Dendritic cell treated with granulocyte-macrophage colony-stimulating factor and Interleukin-4, amounts not matched to agents 40 ng/mL and 50 ng/mL, for 4 days (primary cell): Measurements from ENCODE around the gene CES1.
"Not testable (repeated sequence)": the region's sequence is repeated elsewhere in the genome, so short reads cannot be mapped to it uniquely, and the experiment has no call there.

ENCODE experiments used
- H3K27ac Mint-ChIP-seq: one replicate; pipeline ENCODE4 v1.8.0; 2022; ENCODE audit warnings: mild to moderate bottlenecking, mixed read lengths
- H3K27me3 Mint-ChIP-seq: one replicate; pipeline ENCODE4 v1.8.0; 2022; ENCODE audit warnings: mild to moderate bottlenecking, mixed read lengths
- H3K36me3 Mint-ChIP-seq: one replicate; pipeline ENCODE4 v1.8.0; 2022; ENCODE audit warnings: low read depth, mixed read lengths
- H3K4me1 Mint-ChIP-seq: one replicate; pipeline ENCODE4 v1.8.0; 2022; ENCODE audit warnings: low read depth, mixed read lengths
- H3K4me3 Mint-ChIP-seq: one replicate; pipeline ENCODE4 v1.8.0; 2022; ENCODE audit warnings: mild to moderate bottlenecking, moderate library complexity, mixed read lengths
- H3K9me3 Mint-ChIP-seq: one replicate; pipeline ENCODE4 v1.8.0; 2022; ENCODE audit warnings: mixed read lengths
- intact Hi-C: fragments of 100-400 bp; cut with micrococcal nuclease; formaldehyde crosslinking; loops from one replicate; pipeline ENCODE4 v1.15.0; 2022

Gene CES1

DNA sequence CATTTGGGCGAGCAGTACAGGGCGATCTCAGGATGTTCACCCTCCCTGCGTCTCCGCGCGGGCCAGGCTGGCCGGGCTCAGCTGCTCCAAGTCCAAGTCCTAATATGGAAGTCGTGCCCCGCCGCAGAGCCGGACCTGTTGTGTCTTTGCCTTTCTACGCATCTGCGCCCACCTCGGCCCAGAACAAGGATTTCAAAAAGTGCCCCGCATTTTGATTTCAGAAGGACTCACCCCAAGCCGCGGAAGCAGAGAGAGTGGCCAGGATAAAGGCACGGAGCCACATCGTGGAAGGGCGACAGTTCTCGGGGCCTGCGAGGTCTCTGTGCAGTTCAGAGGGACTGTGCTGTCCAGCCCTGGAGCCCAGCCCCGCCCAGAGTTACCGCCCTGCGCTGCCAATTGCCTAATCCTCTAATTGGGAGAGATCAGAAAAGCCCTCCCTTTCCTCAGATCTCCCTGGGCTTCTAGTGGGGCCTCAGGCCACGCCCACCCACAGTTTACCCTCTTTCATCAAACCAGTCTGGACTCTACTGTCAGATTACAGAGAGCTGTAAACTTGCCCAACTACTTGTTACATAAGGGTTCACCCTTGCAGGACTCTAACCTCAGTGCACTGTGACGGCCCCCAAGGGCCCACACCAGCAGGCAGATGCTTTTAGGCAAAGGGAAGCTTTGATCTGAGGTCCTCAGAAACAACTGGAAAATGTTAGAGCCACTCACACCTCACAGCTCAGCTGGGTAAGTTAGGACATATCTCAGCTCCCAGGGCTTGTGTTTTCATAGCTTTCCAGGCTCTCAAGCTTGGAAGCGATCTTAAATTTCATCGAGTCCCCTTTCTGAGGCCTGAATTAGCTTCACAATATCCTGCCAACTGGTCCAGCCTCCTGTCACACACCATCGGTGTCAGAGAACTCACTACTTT lies at the start of gene CES1:
CES1 (minus strand) TSS at position 324 of the 919 bp plus-strand sequence; CDS start at position 283, 41 bp downstream.
- no peak within 1 kb of the TSS for H3K27ac Mint-ChIP-seq

GRCh38 chr16:55876854-55877253 lies 44.0 kb upstream of the CES1 start:
- intact Hi-C loops = no loop called here
- H3K4me3 Mint-ChIP-seq = no peak overlapping the region
- no peak overlapping the region for H3K27ac Mint-ChIP-seq
- H3K36me3 Mint-ChIP-seq = no peaks in the 10 kb centered on the region
- H3K27me3 Mint-ChIP-seq = peaks cover 5% of the 10 kb centered on the region
- H3K4me1 Mint-ChIP-seq = no peaks in the 10 kb centered on the region
- H3K9me3 Mint-ChIP-seq = no peaks in the 10 kb centered on the region

More for the DNA sequence above, at the start of gene CES1:
- peaks cover 12% of the 10 kb centered on the region for H3K27me3 Mint-ChIP-seq
- H3K4me1 Mint-ChIP-seq = peaks cover 60% of the 10 kb centered on the region
- peaks cover 16% of the 10 kb centered on the region for H3K9me3 Mint-ChIP-seq
- intact Hi-C loops = no loop called here
- no peak within 1 kb of the TSS for H3K4me3 Mint-ChIP-seq
- H3K36me3 Mint-ChIP-seq = no peaks in the 10 kb centered on the region

GRCh38 chr16:55875273-55875672 lies 42.4 kb upstream of the CES1 start, which contains the start of gene CES5A:
Gene CES5A, minus strand, starts transcription at chr16:55875373. Its CDS starts 152 bp downstream, at chr16:55875221.
- no peaks in the 10 kb centered on the region for H3K9me3 Mint-ChIP-seq
- intact Hi-C loops = no loop called here
- H3K27me3 Mint-ChIP-seq = peaks cover 5% of the 10 kb centered on the region
- H3K27ac Mint-ChIP-seq = no peak within 1 kb of the TSS
- H3K36me3 Mint-ChIP-seq = no peaks in the 10 kb centered on the region
- no peak within 1 kb of the TSS for H3K4me3 Mint-ChIP-seq
- peaks cover 1% of the 10 kb centered on the region for H3K4me1 Mint-ChIP-seq

- Mint-ChIP-seq H3K27me3 (peaks cover 3% of the 10 kb centered on the region), H3K36me3 (no peaks in the 10 kb centered on the region), H3K9me3 (no peaks in the 10 kb centered on the region), H3K4me1 (peaks cover 6% of the 10 kb centered on the region), H3K4me3 (no peak overlapping the region), H3K27ac (no peak overlapping the region)
- intact Hi-C loops = no loop called here
Observed at GRCh38 chr16:55873122-55873521, 40.2 kb upstream of the CES1 start.

GRCh38 chr16:55872130-55872529 lies 39.2 kb upstream of the CES1 start:
- Mint-ChIP-seq H3K27me3 (peaks cover 3% of the 10 kb centered on the region), H3K4me3 (no peak overlapping the region), H3K27ac (no peak overlapping the region), H3K4me1 (peaks cover 6% of the 10 kb centered on the region), H3K9me3 (no peaks in the 10 kb centered on the region), H3K36me3 (no peaks in the 10 kb centered on the region)
- intact Hi-C loops = no loop called here

DNA sequence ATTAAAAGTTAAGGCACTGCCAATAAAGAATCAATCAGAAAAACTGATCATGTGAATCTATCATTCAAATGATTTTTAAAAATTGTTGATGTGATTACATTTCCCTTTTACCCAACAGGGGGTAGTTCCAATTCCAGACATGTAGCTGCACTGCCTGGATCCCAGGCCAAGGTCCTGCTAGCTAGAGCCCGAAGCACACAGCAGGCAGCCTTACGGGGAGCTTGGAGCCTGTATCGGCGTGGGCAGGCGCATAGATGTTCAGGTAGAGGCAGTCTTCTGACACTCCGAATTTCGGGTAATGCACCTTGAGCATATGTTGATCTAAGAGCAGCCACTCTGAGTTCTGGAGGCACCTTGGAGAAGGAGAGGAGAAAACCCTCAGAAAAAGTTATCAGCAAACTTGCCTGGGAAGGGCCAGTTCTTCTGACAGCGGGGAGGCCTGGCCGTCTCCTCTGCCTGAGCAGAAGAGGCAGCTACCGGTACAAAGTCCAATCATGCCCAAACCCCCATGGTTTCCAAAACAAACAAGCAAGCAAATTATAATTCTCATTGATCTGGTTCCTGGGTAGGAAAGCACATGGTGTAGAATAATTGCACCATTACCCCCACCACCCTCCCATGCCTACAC lies 38.6 kb upstream of the CES1 start:
- H3K4me1 Mint-ChIP-seq = peaks cover 6% of the 10 kb centered on the region
- no peak overlapping the region for H3K4me3 Mint-ChIP-seq
- peaks cover 2% of the 10 kb centered on the region for H3K27me3 Mint-ChIP-seq
- no peaks in the 10 kb centered on the region for H3K9me3 Mint-ChIP-seq
- intact Hi-C loops = no loop called here
- H3K36me3 Mint-ChIP-seq = no peaks in the 10 kb centered on the region
- H3K27ac Mint-ChIP-seq = no peak overlapping the region

GRCh38 chr16:55868980-55869379 lies 36.1 kb upstream of the CES1 start:
- Mint-ChIP-seq H3K27me3 (peaks cover 2% of the 10 kb centered on the region), H3K36me3 (no peaks in the 10 kb centered on the region), H3K27ac (no peak overlapping the region), H3K4me3 (no peak overlapping the region), H3K4me1 (peaks cover 6% of the 10 kb centered on the region), H3K9me3 (no peaks in the 10 kb centered on the region)
- intact Hi-C loops = no loop called here

GRCh38 chr16:55868137-55868536 lies 35.2 kb upstream of the CES1 start:
- Mint-ChIP-seq H3K27ac (no peak overlapping the region), H3K36me3 (no peaks in the 10 kb centered on the region), H3K9me3 (no peaks in the 10 kb centered on the region), H3K4me1 (peaks cover 6% of the 10 kb centered on the region), H3K4me3 (no peak overlapping the region), H3K27me3 (peaks cover 2% of the 10 kb centered on the region)
- intact Hi-C loops = no loop called here

DNA sequence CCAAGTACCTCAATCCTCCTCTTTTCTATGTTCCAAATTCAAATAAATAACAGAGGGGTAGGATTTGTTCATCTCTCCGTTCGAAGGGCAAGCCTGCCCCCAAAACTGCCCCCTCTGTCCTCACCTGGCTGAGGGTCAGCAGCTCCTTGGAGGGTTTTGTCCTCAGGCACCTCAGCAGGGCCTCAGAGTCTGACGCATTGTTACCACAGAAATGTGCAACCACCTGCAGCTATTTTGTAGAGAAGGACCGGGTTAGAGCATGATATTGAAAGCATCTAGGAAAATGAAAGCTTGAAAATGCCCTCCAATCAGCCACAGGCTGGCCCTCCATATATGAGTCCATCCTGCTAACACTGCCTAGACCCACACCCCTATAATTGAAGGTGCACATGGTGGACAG lies 28.4 kb upstream of the CES1 start:
- Mint-ChIP-seq H3K9me3 (no peaks in the 10 kb centered on the region), H3K4me1 (no peaks in the 10 kb centered on the region), H3K4me3 (no peak overlapping the region), H3K27me3 (peaks cover 18% of the 10 kb centered on the region), H3K36me3 (no peaks in the 10 kb centered on the region), H3K27ac (no peak overlapping the region)
- intact Hi-C loops = no loop called here

DNA sequence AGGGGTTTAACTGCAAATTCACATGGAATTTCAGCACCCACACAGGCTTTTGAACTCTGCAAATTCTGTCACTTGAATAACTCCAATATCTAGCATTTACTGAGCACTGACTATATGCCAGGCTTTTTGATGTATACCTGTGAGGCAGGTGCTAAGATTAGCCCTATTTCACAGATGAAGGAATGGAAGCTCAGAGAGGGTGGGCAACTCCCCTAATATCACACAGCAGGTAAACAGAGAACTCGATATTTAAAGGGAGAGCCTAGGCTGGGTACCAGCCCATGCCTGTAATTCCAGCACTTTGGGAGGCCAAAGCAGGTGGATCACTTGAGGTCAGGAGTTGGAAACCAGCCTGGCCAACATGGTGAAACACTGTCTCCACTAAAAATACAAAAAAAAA lies 24.8 kb upstream of the CES1 start:
- H3K4me1 Mint-ChIP-seq, H3K9me3 Mint-ChIP-seq, H3K4me3 Mint-ChIP-seq, intact Hi-C loops, H3K27ac Mint-ChIP-seq, H3K36me3 Mint-ChIP-seq: not testable (repeated sequence)
- H3K27me3 Mint-ChIP-seq = peaks cover 22% of the 10 kb centered on the region

- no peak overlapping the region for H3K27ac Mint-ChIP-seq
- H3K36me3 Mint-ChIP-seq = no peaks in the 10 kb centered on the region
- no peaks in the 10 kb centered on the region for H3K4me1 Mint-ChIP-seq
- intact Hi-C loops = no loop called here
- peaks cover 25% of the 10 kb centered on the region for H3K27me3 Mint-ChIP-seq
- no peak overlapping the region for H3K4me3 Mint-ChIP-seq
- no peaks in the 10 kb centered on the region for H3K9me3 Mint-ChIP-seq
Observed at GRCh38 chr16:55856950-55857349, 24.1 kb upstream of the CES1 start.

GRCh38 chr16:55853114-55853513 lies 20.2 kb upstream of the CES1 start:
- Mint-ChIP-seq H3K9me3 (no peaks in the 10 kb centered on the region), H3K36me3 (no peaks in the 10 kb centered on the region), H3K27me3 (peaks cover 16% of the 10 kb centered on the region), H3K4me1 (no peaks in the 10 kb centered on the region), H3K4me3 (no peak overlapping the region), H3K27ac (no peak overlapping the region)
- intact Hi-C loops = no loop called here

- Mint-ChIP-seq H3K27me3 (peaks cover 24% of the 10 kb centered on the region), H3K36me3 (no peaks in the 10 kb centered on the region), H3K9me3 (no peaks in the 10 kb centered on the region), H3K27ac (no peak overlapping the region), H3K4me3 (no peak overlapping the region), H3K4me1 (no peaks in the 10 kb centered on the region)
- intact Hi-C loops = no loop called here
Observed at GRCh38 chr16:55849536-55849935, 16.6 kb upstream of the CES1 start.

GRCh38 chr16:55846598-55847346 lies 13.9 kb upstream of the CES1 start:
- no peaks in the 10 kb centered on the region for H3K9me3 Mint-ChIP-seq

More at GRCh38 chr16:55846598-55847346, 13.9 kb upstream of the CES1 start:
- H3K36me3 Mint-ChIP-seq = no peaks in the 10 kb centered on the region
- no peak overlapping the region for H3K27ac Mint-ChIP-seq
- no peaks in the 10 kb centered on the region for H3K4me1 Mint-ChIP-seq
- no peak overlapping the region for H3K4me3 Mint-ChIP-seq
- peaks cover 18% of the 10 kb centered on the region for H3K27me3 Mint-ChIP-seq
- intact Hi-C loops = no loop called here
